Mesodermal cell (in vitro differentiated cells): ENCODE measurements around the gene SPTLC1.
"Not testable (repeated sequence)": the region's sequence is repeated elsewhere in the genome, so short reads cannot be mapped to it uniquely, and the experiment has no call there.

ENCODE experiments used
- H3K27ac ChIP-seq: 2 replicates; pipeline ENCODE4 v1.7.0; 2013; ENCODE audit warnings: mild to moderate bottlenecking, low read depth, low read length, moderate library complexity; ENCODE audit not compliant: severe bottlenecking
- H3K36me3 ChIP-seq: 2 replicates; pipeline ENCODE4 v1.7.1; 2013; ENCODE audit warnings: mild to moderate bottlenecking, low read length, moderate library complexity; ENCODE audit not compliant: control insufficient read depth, insufficient read depth
- H3K4me1 ChIP-seq: one replicate; pipeline ENCODE4 v1.7.1; 2013; ENCODE audit warnings: mild to moderate bottlenecking, low read length; ENCODE audit not compliant: insufficient read depth, control insufficient read depth, poor library complexity, severe bottlenecking
- H3K4me3 ChIP-seq: 2 replicates; pipeline ENCODE4 v1.7.0; 2013; ENCODE audit warnings: low read length, control low read depth, mild to moderate bottlenecking; ENCODE audit not compliant: insufficient read depth, poor library complexity, severe bottlenecking; ENCODE audit errors: extremely low read depth
- H3K9me3 ChIP-seq: 2 replicates; pipeline ENCODE4 v1.7.1; 2013; ENCODE audit warnings: mild to moderate bottlenecking, low read length, moderate library complexity; ENCODE audit not compliant: control insufficient read depth
- WGBS, 2 experiments: methylation state at CpG; one replicate each; pipeline ENCODE4 v1.1.5; 2013; ENCODE audit warnings: missing lambda C conversion rate in 2 of 2; ENCODE audit not compliant: insufficient coverage in 2 of 2; 5-methylcytosine and 5-hydroxymethylcytosine counted together

The SPTLC1 gene

DNA sequence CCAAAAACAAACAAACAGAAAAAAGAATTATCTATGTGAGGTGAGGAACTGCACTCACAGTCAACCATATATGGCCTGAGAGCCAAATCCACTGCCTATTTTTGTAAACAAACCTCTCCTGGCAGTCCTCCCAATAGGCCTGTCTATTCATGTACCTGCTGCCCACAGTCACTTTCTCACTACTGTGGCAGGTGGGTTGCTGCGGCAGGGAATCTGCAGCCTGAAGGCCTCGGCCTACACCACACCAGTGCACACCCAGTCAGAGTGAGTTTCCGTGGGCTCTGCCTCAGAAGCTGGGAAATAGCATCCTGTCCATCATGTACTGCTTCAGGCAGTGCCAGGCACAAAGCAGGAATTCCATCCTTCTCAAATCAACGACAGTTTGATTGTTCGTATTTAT, 82.3 kb downstream of the SPTLC1 start:
- Histone ChIP-seq H3K4me1 (no peaks in the 10 kb centered on the region), H3K9me3 (no peaks in the 10 kb centered on the region), H3K36me3 (peaks cover 68% of the 10 kb centered on the region), H3K27ac (no peak overlapping the region), H3K4me3 (no peak overlapping the region)
- WGBS, 2 experiments: 92 to 100% methylated on average over 1 to 4 of the region's 5 CpGs

DNA sequence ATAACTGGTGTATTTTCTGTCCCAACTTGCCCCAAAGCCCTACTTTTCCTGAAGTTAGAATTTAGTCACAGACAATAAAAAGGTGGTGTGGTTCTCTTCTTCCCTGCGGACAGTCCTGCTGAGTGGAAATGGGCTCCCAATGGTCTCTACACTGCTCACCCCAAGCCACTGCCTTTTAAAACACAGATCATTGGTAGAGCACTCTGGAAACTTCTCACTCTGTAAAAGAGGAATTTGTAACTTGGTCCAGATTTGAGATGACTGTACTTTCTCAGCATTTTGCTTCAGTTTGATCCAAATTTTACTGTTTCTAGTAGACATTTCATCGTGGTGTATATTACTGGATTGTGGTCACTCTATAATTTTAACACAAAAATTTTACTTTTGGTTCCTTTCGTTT, 84.8 kb downstream of the SPTLC1 start:
- peaks cover 43% of the 10 kb centered on the region for H3K36me3 ChIP-seq
- WGBS, 2 experiments: 100% methylated on average over 1 of the region's 3 CpGs; no CpG with 5 or more reads in 1 of the 2 experiments

DNA sequence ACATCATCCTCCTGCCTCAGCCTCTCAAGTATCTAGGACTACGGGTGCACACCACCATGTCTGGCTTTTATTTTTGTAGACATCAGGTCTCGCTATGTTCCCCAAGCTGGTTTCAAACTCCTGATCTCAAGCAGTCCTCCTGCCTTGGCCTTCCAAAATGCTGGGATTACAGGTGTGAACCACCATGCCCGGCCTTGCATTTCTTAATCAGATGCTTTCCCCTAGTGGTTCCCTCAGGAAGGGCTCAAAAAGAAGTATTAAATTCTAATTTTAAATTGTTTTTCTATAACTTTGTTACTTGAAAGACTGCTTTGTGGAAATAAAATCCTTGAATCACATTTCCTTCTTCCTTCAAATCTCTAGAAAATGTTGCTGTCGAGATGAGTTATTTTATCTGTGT, 85.7 kb downstream of the SPTLC1 start:
- 96 to 100% methylated on average over 2 of the region's 4 CpGs for WGBS, 2 experiments
- H3K4me3 ChIP-seq: no peak overlapping the region
- no peaks in the 10 kb centered on the region for H3K4me1 ChIP-seq
- H3K36me3 ChIP-seq: peaks cover 35% of the 10 kb centered on the region
- H3K27ac ChIP-seq: no peak overlapping the region
- H3K9me3 ChIP-seq: no peaks in the 10 kb centered on the region

More for the DNA sequence above, 84.8 kb downstream of the SPTLC1 start:
- no peaks in the 10 kb centered on the region for H3K4me1 ChIP-seq
- H3K4me3 ChIP-seq: no peak overlapping the region
- no peak overlapping the region for H3K27ac ChIP-seq
- H3K9me3 ChIP-seq: no peaks in the 10 kb centered on the region

DNA sequence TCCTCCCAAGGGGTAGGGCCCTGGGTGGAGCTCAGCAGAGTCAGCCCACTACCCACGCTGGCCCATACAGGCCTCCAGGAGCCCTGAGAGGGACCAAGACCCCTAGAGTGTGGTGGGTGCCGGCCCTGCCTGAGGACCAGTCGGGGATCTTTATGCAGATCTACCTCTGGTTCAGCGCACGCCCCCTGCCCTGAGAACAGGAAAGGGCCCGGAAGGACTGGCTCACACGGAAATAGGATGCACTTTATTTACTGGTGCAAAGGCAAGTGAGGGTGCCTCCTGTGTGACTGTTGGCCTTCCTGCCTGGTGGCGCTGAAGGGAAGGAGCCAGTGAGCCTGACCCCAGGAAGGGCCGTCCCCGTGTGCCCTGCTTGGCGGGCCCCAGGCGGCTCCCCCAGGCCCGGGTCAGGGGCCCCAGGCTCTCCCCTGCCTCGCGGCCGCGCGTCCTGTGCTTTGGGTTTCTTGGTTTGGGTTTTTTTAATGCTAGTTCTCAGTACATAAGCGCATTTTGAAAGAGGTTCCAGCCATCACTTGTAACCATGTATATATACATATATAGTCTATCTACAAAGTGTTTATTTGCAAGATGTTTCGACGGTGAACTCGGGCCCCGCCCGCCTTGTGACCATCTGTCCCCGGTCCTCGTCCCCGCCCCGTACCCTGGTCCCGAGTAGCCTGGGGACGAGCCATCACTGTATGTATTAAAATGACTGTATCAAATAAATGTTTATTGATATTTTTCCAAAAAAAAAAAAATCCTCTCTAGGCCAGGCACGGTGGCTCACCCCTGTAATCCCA, 88.8 kb downstream of the SPTLC1 start:
- Histone ChIP-seq H3K4me1 (no peaks in the 10 kb centered on the region), H3K27ac (no peak overlapping the region), H3K36me3 (peaks cover 13% of the 10 kb centered on the region), H3K9me3 (no peaks in the 10 kb centered on the region), H3K4me3 (no peak overlapping the region)
- WGBS, 2 experiments: 91 to 93% methylated on average over 12 to 13 of the region's 31 CpGs

DNA sequence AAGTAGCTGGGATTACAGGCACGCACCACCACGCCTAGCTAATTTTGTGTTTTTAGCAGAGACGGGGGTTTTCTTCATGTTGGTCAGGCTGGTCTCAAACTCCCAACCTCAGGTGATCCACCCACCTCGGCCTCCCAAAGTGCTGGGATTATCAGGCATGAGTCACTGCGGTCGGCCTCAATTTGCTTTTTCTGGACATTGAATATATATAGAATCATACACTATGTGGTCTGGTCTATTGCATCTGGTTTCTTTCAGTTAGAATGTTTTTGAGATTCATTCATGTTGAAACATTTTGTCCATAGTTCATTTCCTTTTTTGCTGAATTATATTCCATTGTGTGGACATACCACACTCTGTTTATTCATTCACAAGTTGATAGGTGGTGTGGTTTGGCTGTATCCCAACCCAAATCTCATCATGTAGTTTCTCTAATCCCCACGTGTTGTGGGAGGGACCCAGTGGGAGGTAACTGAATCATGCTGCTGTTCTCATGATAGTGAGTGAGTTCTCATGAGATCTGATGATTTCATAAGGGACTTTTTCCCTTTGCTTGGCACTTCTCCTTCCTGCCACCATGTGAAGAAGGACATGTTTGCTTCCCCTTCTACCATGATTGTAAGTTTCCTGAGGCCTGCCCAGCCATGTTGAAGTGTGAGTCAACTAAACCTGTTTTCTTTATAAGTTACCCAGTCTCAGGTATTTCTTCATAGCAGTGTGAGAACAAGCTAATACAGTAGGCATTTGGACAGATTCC, 93.2 kb downstream of the SPTLC1 start:
- not testable (repeated sequence) for H3K9me3 ChIP-seq, H3K4me3 ChIP-seq, H3K27ac ChIP-seq, H3K4me1 ChIP-seq, H3K36me3 ChIP-seq
- WGBS, 2 experiments: no CpG with 5 or more reads among the region's 7 CpGs

DNA sequence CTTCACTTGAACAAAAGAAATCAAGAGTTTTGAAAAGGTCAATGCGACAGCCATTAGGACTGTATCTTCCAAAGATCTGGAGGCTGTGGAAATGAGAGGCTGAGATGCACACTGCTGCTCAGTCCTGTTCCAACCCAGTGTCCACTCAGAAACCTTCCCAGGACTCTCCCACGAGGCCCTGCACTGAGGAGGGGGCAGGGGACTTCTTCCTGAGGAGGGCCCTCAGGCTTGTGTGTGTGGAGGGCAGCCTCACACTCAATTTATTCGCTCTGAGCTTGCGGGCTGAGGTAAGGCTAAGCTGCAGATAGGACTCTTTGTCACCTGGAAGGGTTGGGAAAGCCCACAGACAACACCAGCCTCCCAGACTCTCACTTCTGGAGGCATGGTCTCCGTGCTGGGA, 95.6 kb downstream of the SPTLC1 start:
- Histone ChIP-seq H3K36me3 (no peaks in the 10 kb centered on the region), H3K27ac (no peak overlapping the region), H3K4me1 (no peaks in the 10 kb centered on the region), H3K4me3 (no peak overlapping the region), H3K9me3 (peaks cover 4% of the 10 kb centered on the region)
- WGBS, 2 experiments: 86 to 87% methylated on average over 3 to 4 of the region's 5 CpGs

DNA sequence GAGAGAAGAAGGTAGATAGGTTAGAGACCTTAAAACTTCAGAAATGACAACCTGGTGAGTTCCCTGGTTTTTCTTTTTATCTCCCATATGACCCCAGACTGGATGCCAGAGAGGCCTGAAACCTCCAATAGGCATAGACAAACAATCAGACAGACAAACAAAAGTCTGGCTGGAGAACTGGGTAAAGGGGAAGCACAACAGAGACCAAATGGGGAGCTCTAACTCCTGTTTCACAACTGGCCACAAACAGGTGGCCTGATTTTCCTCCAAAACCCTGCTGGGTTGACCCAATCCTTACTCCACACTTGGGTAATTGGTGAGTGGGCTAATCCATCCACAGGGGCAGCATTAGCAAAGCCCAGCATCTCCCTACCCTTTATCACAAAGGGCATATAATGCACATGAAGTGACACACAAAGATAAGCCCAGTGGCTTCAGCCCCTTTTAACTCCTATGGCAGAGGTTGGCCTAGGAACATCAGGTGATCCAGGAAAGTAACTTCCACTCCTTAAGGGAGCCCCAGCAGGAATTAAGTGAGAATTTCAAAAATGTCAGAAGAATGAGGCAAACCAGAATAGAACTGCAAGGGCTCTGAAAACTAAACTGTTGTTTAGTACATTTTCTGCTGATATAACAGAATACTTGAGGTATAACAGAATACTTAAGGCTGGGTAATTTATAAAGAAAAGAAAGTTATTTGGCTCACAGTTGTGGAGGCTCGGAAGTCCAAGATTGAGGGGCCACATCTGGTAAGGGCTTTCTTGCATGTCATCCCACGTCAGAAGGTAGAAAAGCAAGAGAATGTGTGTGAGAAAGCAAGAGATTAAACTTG, 104.3 kb downstream of the SPTLC1 start:
- no peaks in the 10 kb centered on the region for H3K36me3 ChIP-seq
- 80 to 84% methylated on average over 1 to 2 of the region's 2 CpGs for WGBS, 2 experiments
- H3K9me3 ChIP-seq: peaks cover 4% of the 10 kb centered on the region
- no peaks in the 10 kb centered on the region for H3K4me1 ChIP-seq
- no peak overlapping the region for H3K27ac ChIP-seq
- no peak overlapping the region for H3K4me3 ChIP-seq

DNA sequence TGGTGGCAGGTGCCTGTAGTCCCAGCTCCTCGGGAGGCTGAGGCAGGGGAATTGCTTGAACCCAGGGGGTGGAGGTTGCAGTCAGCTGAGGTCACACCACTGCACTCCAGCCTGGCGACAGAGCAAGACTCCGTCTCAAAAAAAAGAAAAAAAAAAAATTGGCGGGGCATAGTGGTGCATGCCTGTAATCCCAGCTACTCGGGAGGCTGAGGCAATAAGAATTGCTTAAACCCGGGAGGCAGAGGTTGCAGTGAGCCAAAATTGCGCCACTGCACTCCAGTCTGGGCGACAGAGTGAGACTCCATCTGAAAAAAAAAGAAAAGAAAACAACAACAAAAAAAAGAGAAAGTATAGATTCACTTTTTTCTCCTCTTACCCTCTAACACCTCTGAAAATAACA, 105.0 kb downstream of the SPTLC1 start:
- H3K9me3 ChIP-seq, H3K36me3 ChIP-seq, H3K4me1 ChIP-seq, H3K4me3 ChIP-seq, H3K27ac ChIP-seq: not testable (repeated sequence)
- 88 to 96% methylated on average over 4 to 5 of the region's 8 CpGs for WGBS, 2 experiments

DNA sequence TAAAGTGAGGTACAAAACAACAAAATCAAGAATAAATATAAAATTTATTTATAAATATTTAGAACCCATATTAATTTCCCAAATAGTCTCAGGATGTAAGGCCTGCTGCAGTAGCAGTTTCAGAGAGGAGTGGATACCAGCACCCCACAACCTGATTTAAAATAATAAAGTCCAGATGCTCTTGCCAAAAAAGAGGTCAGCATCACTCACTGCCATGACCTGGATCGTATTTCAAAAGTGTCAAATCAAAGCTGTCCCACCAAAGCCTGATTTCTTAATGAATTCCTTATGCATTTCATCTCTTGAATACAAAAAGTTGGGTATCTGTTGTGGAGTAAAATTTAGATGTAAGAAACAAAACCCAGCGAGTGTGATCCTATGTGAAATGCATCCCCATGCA, 107.2 kb downstream of the SPTLC1 start:
- H3K27ac ChIP-seq: no peak overlapping the region
- no peaks in the 10 kb centered on the region for H3K4me1 ChIP-seq
- H3K36me3 ChIP-seq: no peaks in the 10 kb centered on the region
- no peaks in the 10 kb centered on the region for H3K9me3 ChIP-seq
- no peak overlapping the region for H3K4me3 ChIP-seq
- WGBS, 2 experiments: 80 to 100% methylated on average over 1 of the region's 2 CpGs

DNA sequence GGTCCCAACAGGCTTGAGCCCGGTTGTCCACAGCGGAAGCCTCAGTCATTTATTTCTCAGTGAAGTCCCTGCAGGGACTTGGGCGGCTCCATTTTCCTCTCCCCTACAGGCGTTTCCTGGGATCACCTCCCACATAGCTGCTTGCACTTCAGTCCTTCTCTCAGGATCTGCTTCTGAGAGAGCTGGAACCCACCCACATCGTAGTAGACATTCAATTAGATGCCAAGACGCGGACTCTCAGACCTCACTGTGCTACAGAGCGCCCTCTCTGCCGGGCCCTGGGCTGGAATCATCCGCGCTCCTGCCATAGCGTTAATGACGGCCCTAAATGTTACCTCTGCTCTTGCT, 111.2 kb downstream of the SPTLC1 start:
- no peak overlapping the region for H3K4me3 ChIP-seq
- no peaks in the 10 kb centered on the region for H3K9me3 ChIP-seq
- no peak overlapping the region for H3K27ac ChIP-seq
- WGBS, 2 experiments: 92 to 96% methylated on average over 12 to 13 of the region's 13 CpGs
- H3K4me1 ChIP-seq: no peaks in the 10 kb centered on the region
- no peaks in the 10 kb centered on the region for H3K36me3 ChIP-seq
